HCT116 (cell line): ENCODE results near the gene PTPRC. TPM values are rescaled to one million over a fixed set of nuclear protein-coding genes. Genes with fewer than 3 reads are reported as not detected.

Experiments
- ATAC-seq: fragments of 200-7000 bp; cut with Tn5 transposase; 2 replicates; pipeline ENCODE4 v1.9.1; 2020; ENCODE audit warnings: mild to moderate bottlenecking, moderate library complexity
- BruUV-seq: library from RNA; stranded (reverse); fragments of 400-500 nt; replicated peaks from 2 replicates; lab custom pipeline; 2021; lab: Mats Ljungman, UMichigan
- CTCF ChIA-PET: fragments of 300-600 bp; sonication (Branson Sonifier 250); formaldehyde crosslinking; loops from one replicate; lab custom pipeline; 2021; ENCODE audit warnings: antibody characterized with exemption; lab: Charles Lee
- POLR2A ChIA-PET: fragments of 300-600, 350-600 bp; sonication (Branson Sonifier 250); formaldehyde crosslinking; loops from one replicate; lab custom pipeline; 2021; ENCODE audit warnings: antibody characterized with exemption; lab: Charles Lee
- RAD21 ChIA-PET, 2 experiments: fragments of 300-600 bp; sonication (Branson Sonifier 250); formaldehyde crosslinking; loops; one replicate each; lab custom pipeline; 2023; ENCODE audit warnings: low total read pairs in 2 of 2; ENCODE audit not compliant: uncharacterized antibody in 2 of 2, unreplicated experiment in 2 of 2, low non-redundant PET in 1 of 2; lab: Charles Lee
- DNase-seq: peaks from one replicate; pipeline ENCODE4 v3.0.0-alpha.2; 2010; ENCODE audit warnings: low read depth, low spot score
- H2AFZ ChIP-seq: fragments of 200-600 bp; shearing (Covaris generic), sonication (generic); 2 replicates; pipeline ENCODE4 v1.6.1; 2017; ENCODE audit warnings: low read depth, mixed run types, mixed read lengths, antibody characterized with exemption, low read length; ENCODE audit not compliant: poor library complexity, severe bottlenecking
- H3K27ac ChIP-seq: 2 replicates; pipeline ENCODE4 v1.5.1; 2012; ENCODE audit warnings: low read depth, low read length
- H3K27me3 ChIP-seq: fragments of 200-600 bp; sonication (generic); 2 replicates; pipeline ENCODE4 v1.6.1; 2016; ENCODE audit warnings: mixed run types, low read length, mixed read lengths; ENCODE audit not compliant: insufficient read depth
- H3K36me3 ChIP-seq, 2 experiments: fragments of 200-500 bp in 1 of 2; fragments of 200-600 bp in 1 of 2; sonication (Bioruptor generic) in 1 of 2; sonication (generic) in 1 of 2; 2 replicates each; pipeline versions ENCODE4 v1.5.1 to v1.6.1; 2014 to 2016; ENCODE audit warnings: low read length in 2 of 2, inconsistent platforms in 1 of 2, mixed read lengths in 1 of 2, mixed run types in 1 of 2; ENCODE audit not compliant: insufficient read depth in 2 of 2, control insufficient read depth in 1 of 2
- H3K4me1 ChIP-seq, 2 experiments: fragments of 200-600 bp in 1 of 2; sonication (generic) in 1 of 2; 2 replicates each; pipeline versions ENCODE4 v1.5.1 to v1.6.1; 2012 to 2017; ENCODE audit warnings: low read length in 2 of 2, inconsistent platforms in 1 of 2, mild to moderate bottlenecking in 1 of 2, mixed read lengths in 1 of 2, mixed run types in 1 of 2, moderate library complexity in 1 of 2; ENCODE audit not compliant: insufficient read depth in 2 of 2, control insufficient read depth in 1 of 2
- H3K4me2 ChIP-seq: fragments of 200-600 bp; sonication (generic); 2 replicates; pipeline ENCODE4 v1.6.1; 2017; ENCODE audit warnings: mixed run types, low read length, mixed read lengths
- H3K4me3 ChIP-seq, 2 experiments: fragments of 200-600 bp in 1 of 2; sonication (generic) in 1 of 2; replicated peaks in 1 of 2; 2 replicates each; pipeline ENCODE4 v1.5.1; 2011 to 2016; ENCODE audit warnings: low read length in 2 of 2, control low read depth in 1 of 2, low read depth in 1 of 2, mild to moderate bottlenecking in 1 of 2, mixed read lengths in 1 of 2, mixed run types in 1 of 2
- H3K79me2 ChIP-seq: fragments of 200-600 bp; sonication (generic); 2 replicates; pipeline ENCODE4 v1.6.1; 2017; ENCODE audit warnings: mild to moderate bottlenecking, mixed run types, low read length, moderate library complexity, mixed read lengths; ENCODE audit not compliant: insufficient read depth
- H3K9ac ChIP-seq: fragments of 200-600 bp; sonication (generic); 2 replicates; pipeline ENCODE4 v1.6.1; 2016; ENCODE audit warnings: low read length, mixed read lengths
- H3K9me2 ChIP-seq: fragments of 200-600 bp; sonication (generic), shearing (Covaris generic); 2 replicates; pipeline ENCODE4 v1.6.1; 2017; ENCODE audit warnings: mixed run types, mild to moderate bottlenecking, moderate library complexity; ENCODE audit not compliant: insufficient read depth
- H3K9me3 ChIP-seq, 2 experiments: fragments of 200-500 bp in 1 of 2; fragments of 200-600 bp in 1 of 2; sonication (Bioruptor generic) in 1 of 2; sonication (generic) in 1 of 2; 2 replicates each; pipeline ENCODE4 v1.6.1; 2014 to 2017; ENCODE audit warnings: low read length in 2 of 2, mixed read lengths in 2 of 2, inconsistent platforms in 1 of 2, low read depth in 1 of 2, mild to moderate bottlenecking in 1 of 2, mixed run types in 1 of 2, moderate library complexity in 1 of 2; ENCODE audit not compliant: control insufficient read depth in 1 of 2, insufficient read depth in 1 of 2
- H4K20me1 ChIP-seq: fragments of 200-600 bp; sonication (generic), shearing (Covaris generic); 2 replicates; pipeline ENCODE4 v1.6.1; 2017; ENCODE audit warnings: mixed run types, mild to moderate bottlenecking, moderate library complexity; ENCODE audit not compliant: insufficient read depth
- CEBPB ChIP-seq: IDR thresholded peaks from 2 replicates; pipeline ENCODE4 v1.6.1; 2012; ENCODE audit warnings: low read depth
- CTCF ChIP-seq, 3 experiments: fragments of 200-600 bp in 1 of 3; sonication (generic) in 1 of 3; IDR thresholded peaks in 2 of 3; conservative IDR thresholded peaks in 1 of 3; 2 replicates each; pipeline ENCODE4 v1.5.1; 2012 to 2017; ENCODE audit warnings: low read depth in 2 of 3, low read length in 2 of 3, antibody characterized with exemption in 1 of 3, borderline replicate concordance in 1 of 3, control low read depth in 1 of 3, mild to moderate bottlenecking in 1 of 3, mixed read lengths in 1 of 3, mixed run types in 1 of 3, moderate library complexity in 1 of 3; ENCODE audit not compliant: insufficient read depth in 1 of 3
- EGR1 ChIP-seq: IDR thresholded peaks from 2 replicates; pipeline ENCODE4 v1.6.1; 2012; ENCODE audit warnings: low read depth
- EZH2 ChIP-seq: fragments of 200-600 bp; sonication (generic); IDR thresholded peaks from 2 replicates; pipeline ENCODE4 v1.6.1; 2017; ENCODE audit warnings: antibody characterized with exemption, mixed run types
- EZH2phosphoT487 ChIP-seq: fragments of 200-600 bp; IDR thresholded peaks from 2 replicates; pipeline ENCODE4 v1.6.1; 2018; ENCODE audit warnings: antibody characterized with exemption, borderline replicate concordance
- SRF ChIP-seq: IDR thresholded peaks from 2 replicates; pipeline ENCODE4 v1.6.1; 2012; ENCODE audit warnings: low read depth
- ZBTB33 ChIP-seq: IDR thresholded peaks from 2 replicates; pipeline ENCODE4 v1.6.1; 2011; ENCODE audit warnings: mild to moderate bottlenecking, low read length, moderate library complexity; ENCODE audit not compliant: insufficient replicate concordance; ENCODE audit errors: extremely low read depth
- ZFX ChIP-seq: fragments of 450-650 bp; IDR thresholded peaks from 2 replicates; pipeline ENCODE4 v1.6.1; 2017
- intact Hi-C: fragments of 100-400 bp; cut with micrococcal nuclease; formaldehyde crosslinking; loops from 2 replicates; pipeline ENCODE4 v1.10.0; 2022
- total RNA-seq: library from RNA; stranded (reverse); gene quantifications from one replicate; pipeline ENCODE4 v1.2.1, GENCODE V29; 2021; ENCODE audit not compliant: unreplicated experiment

PTPRC gene
- total RNA-seq, 1 experiment from 2014 or later = 1.2 TPM

GRCh38 chr1:198691063-198691462, 52.2 kb downstream of the PTPRC start:
- no TSS peak for BruUV-seq
- Histone ChIP-seq H3K4me1 (no peaks in the 10 kb centered on the region), H3K9me2 (no peaks in the 10 kb centered on the region), H3K9ac (no peak overlapping the region), H3K4me3 (no peak overlapping the region), H2AFZ (peak overlapping the region; percentile 34), H3K27me3 (no peaks in the 10 kb centered on the region), H4K20me1 (no peaks in the 10 kb centered on the region), H3K79me2 (no peaks in the 10 kb centered on the region), H3K27ac (no peak overlapping the region), H3K9me3 (no peaks in the 10 kb centered on the region), H3K4me2 (no peak overlapping the region), H3K36me3 (no peaks in the 10 kb centered on the region)
- ChIA-PET CTCF (no interaction called here), POLR2A (no interaction called here), RAD21 (no interaction called here)
- intact Hi-C loops = no loop called here
- ATAC-seq (no peak), DNase-seq (no peak)
- TF ChIP-seq EGR1 = no peak
- TF ChIP-seq EZH2phosphoT487 = no peak
- TF ChIP-seq ZBTB33 = no peak
- no peak for TF ChIP-seq SRF

DNA sequence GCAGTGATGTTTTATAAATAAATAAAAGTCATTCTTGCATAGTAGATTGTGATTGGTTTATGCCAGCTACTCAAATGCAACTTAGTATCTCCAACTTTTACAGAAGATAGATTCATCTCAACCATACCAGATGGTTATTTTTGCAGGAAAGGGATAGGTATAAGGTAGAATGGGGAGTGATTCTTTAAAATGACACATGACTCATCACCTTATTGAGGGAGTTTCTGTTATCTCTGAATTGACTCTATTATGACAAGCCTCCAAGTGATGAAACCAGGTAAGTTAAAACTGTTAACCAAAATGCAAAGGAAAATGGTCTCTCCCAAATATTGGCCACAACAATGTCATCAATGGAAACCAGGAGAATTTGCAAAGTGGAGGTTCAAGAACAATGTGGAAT, 54.5 kb downstream of the PTPRC start:
- intact Hi-C loops = no loop called here
- Histone ChIP-seq H3K9me2 (no peaks in the 10 kb centered on the region), H3K9me3 (no peaks in the 10 kb centered on the region), H3K9ac (no peak overlapping the region), H3K4me3 (no peak overlapping the region), H3K4me1 (no peaks in the 10 kb centered on the region), H2AFZ (no peak overlapping the region), H3K36me3 (no peaks in the 10 kb centered on the region), H3K27ac (no peak overlapping the region), H3K27me3 (no peaks in the 10 kb centered on the region), H3K4me2 (no peak overlapping the region), H4K20me1 (no peaks in the 10 kb centered on the region), H3K79me2 (no peaks in the 10 kb centered on the region)
- ATAC-seq (no peak), DNase-seq (no peak)
- ChIA-PET POLR2A (no interaction called here), RAD21 (no interaction called here), CTCF (no interaction called here)
- no TSS peak for BruUV-seq
- no peak for TF ChIP-seq EZH2
- TF ChIP-seq EGR1 = no peak
- no peak for TF ChIP-seq CTCF (IDR thresholded peaks at IDR 0.05 in 2 of 3, conservative IDR thresholded peaks at IDR 0.05 in 1 of 3; ENCODE audit: borderline replicate concordance in 1 of 3, insufficient read depth in 1 of 3, low read depth in 2 of 3, low read length in 2 of 3)
- TF ChIP-seq ZFX = no peak
- no peak for TF ChIP-seq CEBPB
